ENCODE results near the gene PTPRT.

- TF ChIP-seq EZH2 (IDR thresholded peaks at IDR 0.05): no peak
- no peak for TF ChIP-seq POLR2AphosphoS5 (IDR thresholded peaks at IDR 0.05; ENCODE audit: borderline replicate concordance, low read depth, low read length)
- no peak for TF ChIP-seq FOXP2 (optimal IDR thresholded peaks at IDR 0.05; ENCODE audit: control extremely low read depth, extremely low read length, insufficient read depth)
Measured at GRCh38 chr20:42179768-42180167, 1009.9 kb downstream of the PTPRT start.
